GM12878 (cell line): Measurements from ENCODE around the gene PROZ.

ENCODE experiments used
- EZH2 ChIP-seq: IDR thresholded peaks from 2 replicates; pipeline ENCODE4 v1.6.1; 2012; ENCODE audit warnings: low read depth, mild to moderate bottlenecking, control low read depth, inconsistent platforms, low read length, borderline replicate concordance; ENCODE audit not compliant: control insufficient read depth
- NFYB ChIP-seq: IDR thresholded peaks from 2 replicates; pipeline ENCODE4 v1.6.1; 2011; ENCODE audit warnings: low read depth, mild to moderate bottlenecking, low read length, improper control_type of control experiment, moderate library complexity; ENCODE audit not compliant: insufficient read depth
- POLR2A ChIP-seq: IDR thresholded peaks from 2 replicates; pipeline ENCODE4 v1.6.1; 2011; ENCODE audit warnings: low read depth, mild to moderate bottlenecking, low read length
- POU2F2 ChIP-seq: IDR thresholded peaks from 3 replicates; pipeline ENCODE4 v1.6.1; 2011; ENCODE audit warnings: low read depth, mild to moderate bottlenecking, low read length, borderline replicate concordance
- RELA ChIP-seq: fragments of 450-650 bp; IDR thresholded peaks from 2 replicates; pipeline ENCODE4 v1.8.0; 2014; ENCODE audit warnings: borderline replicate concordance; ENCODE audit not compliant: partially characterized antibody
- SMAD1 ChIP-seq: fragments of 450-650 bp; IDR thresholded peaks from 2 replicates; pipeline ENCODE4 v1.6.1; 2018; ENCODE audit warnings: mild to moderate bottlenecking, low read depth; ENCODE audit not compliant: partially characterized antibody
- SMAD5 ChIP-seq: IDR thresholded peaks from 2 replicates; pipeline ENCODE4 v1.6.1; 2016; ENCODE audit warnings: antibody characterized with exemption, low read depth
- SMC3 ChIP-seq: IDR thresholded peaks from 2 replicates; pipeline ENCODE4 v1.6.1; 2011; ENCODE audit warnings: low read length, improper control_type of control experiment, borderline replicate concordance
- YY1 ChIP-seq: IDR thresholded peaks from 2 replicates; pipeline ENCODE4 v1.6.1; 2011; ENCODE audit warnings: low read depth, mild to moderate bottlenecking, low read length
- TF ChIP-seq, protein P1 (sequence below): IDR thresholded peaks from 2 replicates; pipeline ENCODE4 v1.6.1; 2011; ENCODE audit warnings: mild to moderate bottlenecking, low read depth, low read length, moderate library complexity; ENCODE audit not compliant: insufficient replicate concordance

DNA sequence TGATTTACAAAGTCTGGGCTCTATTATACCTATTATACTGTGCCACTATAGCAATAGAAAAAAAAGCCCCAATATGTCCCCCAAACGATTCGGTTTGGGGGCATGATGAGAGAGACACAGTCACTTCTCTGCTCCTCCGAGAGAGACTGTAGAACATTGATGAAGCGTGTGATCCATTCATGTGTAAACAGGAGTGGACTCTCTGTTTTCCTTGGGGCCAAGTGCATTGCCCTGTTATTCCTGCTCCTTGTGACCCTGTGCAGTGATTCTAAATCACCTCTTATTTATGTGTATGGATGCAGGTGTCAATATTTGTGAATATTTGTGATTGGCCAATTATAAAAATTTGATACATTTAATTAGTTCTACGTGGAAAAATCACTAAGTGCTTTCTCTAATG is 18.9 kb upstream of the PROZ start:
- TF ChIP-seq YY1 (no peak), SMC3 (no peak), RELA (no peak), POLR2A (no peak), EZH2 (no peak), POU2F2 (no peak), SMAD5 (no peak), NFYB (no peak), SMAD1 (no peak)
- TF ChIP-seq, protein P1, sequence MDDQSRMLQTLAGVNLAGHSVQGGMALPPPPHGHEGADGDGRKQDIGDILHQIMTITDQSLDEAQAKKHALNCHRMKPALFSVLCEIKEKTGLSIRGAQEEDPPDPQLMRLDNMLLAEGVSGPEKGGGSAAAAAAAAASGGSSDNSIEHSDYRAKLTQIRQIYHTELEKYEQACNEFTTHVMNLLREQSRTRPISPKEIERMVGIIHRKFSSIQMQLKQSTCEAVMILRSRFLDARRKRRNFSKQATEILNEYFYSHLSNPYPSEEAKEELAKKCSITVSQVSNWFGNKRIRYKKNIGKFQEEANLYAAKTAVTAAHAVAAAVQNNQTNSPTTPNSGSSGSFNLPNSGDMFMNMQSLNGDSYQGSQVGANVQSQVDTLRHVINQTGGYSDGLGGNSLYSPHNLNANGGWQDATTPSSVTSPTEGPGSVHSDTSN = no peak
